ENCODE measurements around the gene PPA2. TPM values are rescaled to one million over a fixed set of nuclear protein-coding genes. Genes with fewer than 3 reads are reported as not detected.

The PPA2 gene
- total and polyA plus RNA-seq, 8 donors, result 10.5 to 473 (median 85.4) TPM

GRCh38 chr4:105436414-105436813 is 37.4 kb downstream of the PPA2 start:
- H3K27me3 ChIP-seq, result no peaks in the 10 kb centered on the region
- H3K9me3 ChIP-seq, result no peaks in the 10 kb centered on the region
- no peak for DNase-seq
- intact Hi-C loops (cut with DNase I; ENCODE audit: low total_unique reads), result no loop called here
- no peaks in the 10 kb centered on the region for H3K4me1 ChIP-seq
- H3K27ac ChIP-seq, result no peak overlapping the region
- no peak for TF ChIP-seq CTCF (IDR thresholded peaks at IDR 0.05)
- no peak for TF ChIP-seq POLR2AphosphoS5 (IDR thresholded peaks at IDR 0.05)
- TF ChIP-seq EP300 (IDR thresholded peaks at IDR 0.05), result no peak
- no peak for TF ChIP-seq POLR2A (IDR thresholded peaks at IDR 0.05)
- peaks cover 0 to 88% (median 83%) of the 10 kb centered on the region in 4 donors for H3K36me3 ChIP-seq
- H3K4me3 ChIP-seq, result no peak overlapping the region

DNA sequence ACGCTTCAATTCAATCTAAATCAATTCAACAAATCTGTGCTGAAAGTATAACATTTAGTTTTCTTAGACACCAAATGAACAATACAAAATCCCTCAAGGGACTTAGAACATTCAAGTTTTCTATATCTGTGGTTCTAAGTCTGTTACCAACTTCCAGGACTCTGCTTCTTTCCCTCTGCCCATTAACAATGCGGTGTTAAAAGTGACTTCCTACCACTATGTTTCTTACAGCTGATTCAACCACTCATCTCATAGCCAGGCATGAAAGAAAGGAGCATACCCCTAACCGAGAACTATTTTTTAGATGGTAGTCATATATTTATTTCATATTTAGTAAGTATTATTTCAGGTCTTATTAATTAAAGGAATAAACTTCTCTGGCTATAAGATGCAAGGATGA is 38.9 kb downstream of the PPA2 start:
- Histone ChIP-seq H3K36me3 (peaks cover 4 to 87% (median 81%) of the 10 kb centered on the region in 4 donors), H3K4me1 (no peaks in the 10 kb centered on the region), H3K4me3 (no peak overlapping the region), H3K9me3 (no peaks in the 10 kb centered on the region), H3K27me3 (no peaks in the 10 kb centered on the region), H3K27ac (no peak overlapping the region)
- intact Hi-C loops (cut with DNase I; ENCODE audit: low total_unique reads), result no loop called here
- 94 to 99% (median 95%) methylated on average over 3 of the region's 3 CpGs for WGBS, 5 donors
- TF ChIP-seq EP300 (IDR thresholded peaks at IDR 0.05) (no peak), POLR2A (IDR thresholded peaks at IDR 0.05) (no peak), CTCF (IDR thresholded peaks at IDR 0.05) (no peak), POLR2AphosphoS5 (IDR thresholded peaks at IDR 0.05) (no peak)
- DNase-seq, result no peak

DNA sequence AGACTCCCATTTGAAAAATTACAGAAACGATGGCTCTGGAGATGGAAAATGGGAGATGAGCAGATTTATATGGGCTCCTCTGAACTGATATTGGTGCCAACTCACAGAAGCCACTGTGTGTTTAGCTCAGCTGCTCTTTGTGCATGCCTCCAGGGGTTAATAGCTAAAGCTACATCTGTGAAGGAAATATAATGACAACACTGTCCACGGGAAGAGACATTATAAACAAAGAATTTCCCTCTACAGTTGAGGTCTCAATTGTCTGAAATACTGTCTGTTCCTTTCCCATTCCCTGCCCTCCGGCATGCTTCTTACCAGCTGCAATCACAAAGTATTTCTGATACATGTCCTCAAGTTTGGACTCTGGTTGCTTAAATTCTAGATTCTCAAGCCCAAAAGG is 40.4 kb downstream of the PPA2 start:
- Histone ChIP-seq H3K4me3 (no peak overlapping the region), H3K36me3 (peaks cover 4 to 88% (median 83%) of the 10 kb centered on the region in 4 donors), H3K4me1 (no peaks in the 10 kb centered on the region), H3K27ac (no peak overlapping the region), H3K27me3 (no peaks in the 10 kb centered on the region), H3K9me3 (no peaks in the 10 kb centered on the region)
- TF ChIP-seq POLR2AphosphoS5 (IDR thresholded peaks at IDR 0.05) (no peak), CTCF (IDR thresholded peaks at IDR 0.05) (no peak), EP300 (IDR thresholded peaks at IDR 0.05) (no peak), POLR2A (IDR thresholded peaks at IDR 0.05) (no peak)
- WGBS, 5 donors, result 69 to 84% (median 80%) methylated on average over 3 of the region's 3 CpGs
- DNase-seq, result no peak
- intact Hi-C loops (cut with DNase I; ENCODE audit: low total_unique reads), result no loop called here

GRCh38 chr4:105432438-105432837 is 41.4 kb downstream of the PPA2 start:
- H3K36me3 ChIP-seq, result peaks cover 4 to 89% (median 81%) of the 10 kb centered on the region in 4 donors
- H3K27me3 ChIP-seq, result no peaks in the 10 kb centered on the region
- no peak for TF ChIP-seq EP300 (IDR thresholded peaks at IDR 0.05)
- TF ChIP-seq POLR2A (IDR thresholded peaks at IDR 0.05), result no peak
- H3K4me1 ChIP-seq, result no peaks in the 10 kb centered on the region
- intact Hi-C loops (cut with DNase I; ENCODE audit: low total_unique reads), result no loop called here
- DNase-seq, result no peak
- no peaks in the 10 kb centered on the region for H3K9me3 ChIP-seq
- no peak overlapping the region for H3K4me3 ChIP-seq
- 91 to 100% (median 98%) methylated on average over 4 of the region's 4 CpGs for WGBS, 5 donors
- no peak overlapping the region for H3K27ac ChIP-seq

DNA sequence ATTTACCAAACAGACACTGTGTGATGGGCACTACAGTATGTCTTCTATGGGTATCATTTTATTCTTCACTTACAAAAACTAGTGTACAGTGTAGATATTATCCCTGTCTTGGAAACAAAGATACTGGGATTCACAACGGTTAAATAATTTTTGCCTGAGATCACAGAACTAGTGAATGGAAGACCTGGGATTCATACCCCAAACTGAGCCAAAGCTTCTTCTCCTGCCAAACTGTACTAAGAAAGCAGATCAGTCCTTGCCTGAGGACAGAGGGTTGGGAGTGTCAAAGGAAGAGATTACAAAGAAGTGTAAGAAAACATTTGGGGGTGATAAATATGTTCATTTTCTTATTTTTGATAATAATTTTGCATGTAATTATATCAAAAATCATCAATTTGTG is 43.1 kb downstream of the PPA2 start:
- WGBS, 5 donors, result 0 to 46% (median 0%) methylated on average over 1 of the region's 1 CpG
- DNase-seq, result no peak
- no peak for TF ChIP-seq EP300 (IDR thresholded peaks at IDR 0.05)
- TF ChIP-seq CTCF (IDR thresholded peaks at IDR 0.05), result no peak
- no peak for TF ChIP-seq POLR2A (IDR thresholded peaks at IDR 0.05)
- no peak for TF ChIP-seq POLR2AphosphoS5 (IDR thresholded peaks at IDR 0.05)
- Histone ChIP-seq H3K9me3 (no peaks in the 10 kb centered on the region), H3K4me1 (no peaks in the 10 kb centered on the region), H3K4me3 (no peak overlapping the region), H3K36me3 (peaks cover 10 to 87% (median 79%) of the 10 kb centered on the region in 4 donors), H3K27me3 (no peaks in the 10 kb centered on the region), H3K27ac (no peak overlapping the region)
- intact Hi-C loops (cut with DNase I; ENCODE audit: low total_unique reads), result no loop called here
